ENCODE measurements around the gene SLC30A3.
"Not testable (repeated sequence)": the region's sequence is repeated elsewhere in the genome, so short reads cannot be mapped to it uniquely, and the experiment has no call there.

SLC30A3 gene

GRCh38 chr2:27262379-27263286 lies at the start of gene SLC30A3:
Gene SLC30A3 (minus strand): TSS chr2:27263047. CDS start chr2:27262906, 141 bp downstream.
- peak; percentile 67 for DNase-seq (ENCODE audit: low spot score)

- DNase-seq (ENCODE audit: low spot score) = no peak
Measured at GRCh38 chr2:27312152-27312551, 49.3 kb upstream of the SLC30A3 start.

GRCh38 chr2:27309651-27310050 lies 46.8 kb upstream of the SLC30A3 start:
- DNase-seq (ENCODE audit: low spot score) = no peak

GRCh38 chr2:27308359-27308881 lies 45.6 kb upstream of the SLC30A3 start, which contains the start of gene UCN:
Gene UCN (minus strand): TSS chr2:27308445. CDS start chr2:27307895, 550 bp downstream.
- peak; percentile 84 for DNase-seq (ENCODE audit: low spot score)

- DNase-seq (ENCODE audit: low spot score) = peak; percentile 51
Measured at GRCh38 chr2:27307545-27308358, 44.9 kb upstream of the SLC30A3 start.

- no peak for DNase-seq (ENCODE audit: low spot score)
Measured at GRCh38 chr2:27307287-27307544, 44.4 kb upstream of the SLC30A3 start.

GRCh38 chr2:27306573-27307286 lies 43.9 kb upstream of the SLC30A3 start:
- peak; percentile 50 for DNase-seq (ENCODE audit: low spot score)

GRCh38 chr2:27306136-27306535 lies 43.3 kb upstream of the SLC30A3 start:
- DNase-seq (ENCODE audit: low spot score) = no peak

- no peak for DNase-seq (ENCODE audit: low spot score)
Measured at GRCh38 chr2:27305516-27305915, 42.7 kb upstream of the SLC30A3 start.

GRCh38 chr2:27304488-27305240 lies 41.8 kb upstream of the SLC30A3 start:
- DNase-seq (ENCODE audit: low spot score) = no peak

GRCh38 chr2:27303093-27304025 lies 40.5 kb upstream of the SLC30A3 start:
- no peak for DNase-seq (ENCODE audit: low spot score)

- DNase-seq (ENCODE audit: low spot score) = not testable (repeated sequence)
Measured at GRCh38 chr2:27300606-27301005, 37.8 kb upstream of the SLC30A3 start.

- DNase-seq (ENCODE audit: low spot score) = no peak
Measured at GRCh38 chr2:27298391-27299080, 35.7 kb upstream of the SLC30A3 start.

- DNase-seq (ENCODE audit: low spot score) = no peak
Measured at GRCh38 chr2:27297195-27297594, 34.3 kb upstream of the SLC30A3 start.

- DNase-seq (ENCODE audit: low spot score) = no peak
Measured at GRCh38 chr2:27296481-27296880, 33.6 kb upstream of the SLC30A3 start.

GRCh38 chr2:27294928-27295327 lies 32.1 kb upstream of the SLC30A3 start:
- no peak for DNase-seq (ENCODE audit: low spot score)

- no peak for DNase-seq (ENCODE audit: low spot score)
Measured at GRCh38 chr2:27291865-27292264, 29.0 kb upstream of the SLC30A3 start.

GRCh38 chr2:27290549-27290948 lies 27.7 kb upstream of the SLC30A3 start:
- no peak for DNase-seq (ENCODE audit: low spot score)

GRCh38 chr2:27288610-27289009 lies 25.8 kb upstream of the SLC30A3 start:
- DNase-seq (ENCODE audit: low spot score) = no peak

- no peak for DNase-seq (ENCODE audit: low spot score)
Measured at GRCh38 chr2:27285481-27285880, 22.6 kb upstream of the SLC30A3 start.
